Activated gamma-delta T cell treated with Interleukin-2 at 50 U/mL for 16 hours (primary cell): ENCODE results near the gene IGSF5.
"Not testable (repeated sequence)": the region's sequence is repeated elsewhere in the genome, so short reads cannot be mapped to it uniquely, and the experiment has no call there.

Experiments used
- DNase-seq: peaks from one replicate; pipeline ENCODE4 v3.0.0-alpha.2; 2020

The IGSF5 gene

DNA sequence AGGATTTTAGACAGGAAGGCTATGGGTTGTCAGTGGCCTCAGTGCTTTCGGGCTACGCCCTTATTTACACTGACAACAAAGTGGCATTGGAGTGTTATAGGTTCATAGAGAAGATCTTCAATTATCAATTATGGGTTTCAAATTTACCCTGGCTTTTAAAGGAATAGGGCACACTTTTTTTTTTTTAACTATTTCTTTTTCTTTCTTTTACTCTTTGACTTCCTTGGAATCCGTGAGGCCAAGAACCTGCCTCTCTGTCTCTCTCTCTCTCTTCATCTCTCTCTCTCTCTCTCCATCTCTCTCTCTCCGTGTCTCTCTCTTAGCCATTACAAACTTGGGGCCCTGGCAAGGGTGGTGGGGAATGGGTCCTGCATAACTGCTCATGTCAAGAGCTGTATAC is at the start of gene IGSF5:
IGSF5 (plus strand) TSS at position 301 of the 400 bp plus-strand sequence. CDS start 327 bp downstream, outside the sequence.
- not testable (repeated sequence) for DNase-seq

DNA sequence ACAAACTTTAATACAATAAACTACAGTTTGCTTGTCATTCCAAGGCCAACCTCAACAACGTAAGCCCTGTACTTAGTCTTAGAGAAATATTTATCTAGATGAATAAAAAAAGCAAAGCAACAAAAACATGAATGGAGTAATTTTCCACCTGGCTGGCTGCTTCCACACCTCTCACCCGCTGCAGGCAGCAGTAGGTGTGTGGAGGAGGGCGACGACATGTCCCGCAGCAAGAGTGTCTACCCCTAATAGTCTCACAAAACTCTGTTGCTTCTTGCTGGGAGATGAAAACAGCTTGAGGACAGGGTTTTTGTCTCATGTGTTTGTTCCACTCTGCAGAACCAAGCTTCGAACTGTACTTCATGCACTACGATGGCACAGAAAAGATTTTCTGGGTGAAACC is 48.8 kb upstream of the IGSF5 start:
- DNase-seq: no peak

GRCh38 chr21:39696618-39697017 is 48.4 kb upstream of the IGSF5 start:
- no peak for DNase-seq

DNA sequence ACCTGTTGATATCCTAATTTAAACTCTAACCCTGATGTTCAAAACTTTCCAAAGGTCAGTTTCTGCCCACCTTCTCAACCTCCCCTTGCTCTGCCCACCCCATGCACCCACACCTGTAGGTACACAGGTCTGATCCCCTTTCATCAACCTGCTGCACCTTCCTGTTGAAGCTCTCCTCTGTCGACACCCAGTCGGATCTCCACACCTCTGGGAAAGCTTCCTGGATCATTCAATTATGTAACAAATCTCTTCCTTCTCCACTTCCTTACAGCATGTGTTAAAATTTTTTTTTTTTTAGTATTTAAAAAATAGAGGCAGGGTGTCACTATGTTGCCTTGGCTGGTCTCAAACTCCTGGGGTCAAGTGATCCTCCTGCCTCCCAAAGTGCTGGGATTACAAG is 44.7 kb upstream of the IGSF5 start:
- DNase-seq: no peak

- no peak for DNase-seq
Measured at GRCh38 chr21:39703578-39703977, 41.4 kb upstream of the IGSF5 start.

- no peak for DNase-seq
Measured at GRCh38 chr21:39705849-39706248, 39.1 kb upstream of the IGSF5 start.

- no peak for DNase-seq
Measured at GRCh38 chr21:39707316-39707715, 37.7 kb upstream of the IGSF5 start.

DNA sequence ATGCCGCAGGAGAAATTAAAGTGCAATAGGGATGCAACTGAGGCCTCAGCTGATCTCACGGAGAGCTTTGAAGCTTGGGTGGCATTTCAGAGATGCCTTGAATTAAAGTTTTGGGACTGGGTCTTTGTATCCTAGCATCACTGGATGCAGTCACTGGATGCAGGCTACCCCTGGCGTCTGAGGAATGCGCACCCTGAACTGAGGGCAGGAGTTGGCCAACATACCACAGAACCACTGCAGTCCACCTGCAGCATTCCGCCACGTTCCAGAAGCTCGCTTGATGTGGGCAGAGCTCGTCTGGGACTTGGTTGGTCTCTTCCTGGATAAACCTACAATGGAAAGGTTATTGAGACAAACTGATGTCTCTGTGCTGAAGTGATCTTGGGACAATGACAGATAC is 34.1 kb upstream of the IGSF5 start:
- no peak for DNase-seq

DNA sequence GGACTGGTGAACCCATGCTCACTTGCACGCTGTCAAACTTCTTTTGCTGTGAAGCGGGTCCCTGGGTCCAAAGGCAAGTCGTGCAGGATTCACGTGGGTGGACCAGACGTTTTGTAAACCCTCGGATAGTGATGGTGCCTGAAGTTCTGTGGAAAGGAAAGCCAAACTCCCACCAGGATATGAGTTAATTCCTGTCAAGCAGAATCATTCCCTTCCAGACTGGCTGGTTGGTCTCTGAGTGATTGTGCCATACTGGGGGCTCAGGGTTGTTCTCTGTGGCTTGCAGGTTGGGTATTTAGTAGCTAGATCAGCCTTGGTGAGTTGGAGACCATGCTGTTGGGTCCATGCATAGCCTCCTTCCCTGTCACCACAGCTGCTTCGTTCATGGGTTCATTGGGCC is 32.7 kb upstream of the IGSF5 start:
- no peak for DNase-seq

- DNase-seq: no peak
Measured at GRCh38 chr21:39712976-39713375, 32.0 kb upstream of the IGSF5 start.

GRCh38 chr21:39713905-39714304 is 31.1 kb upstream of the IGSF5 start:
- no peak for DNase-seq

GRCh38 chr21:39714331-39714730 is 30.7 kb upstream of the IGSF5 start:
- DNase-seq: no peak

GRCh38 chr21:39715804-39716397 is 29.1 kb upstream of the IGSF5 start:
- DNase-seq: peak; percentile 14

GRCh38 chr21:39720126-39720778 is 24.7 kb upstream of the IGSF5 start:
- no peak for DNase-seq

- DNase-seq: no peak
Measured at GRCh38 chr21:39721885-39722284, 23.1 kb upstream of the IGSF5 start.

- no peak for DNase-seq
Measured at GRCh38 chr21:39724944-39725343, 20.0 kb upstream of the IGSF5 start.

GRCh38 chr21:39726133-39726532 is 18.9 kb upstream of the IGSF5 start:
- DNase-seq: no peak

GRCh38 chr21:39727401-39728120 is 17.4 kb upstream of the IGSF5 start:
- no peak for DNase-seq

DNA sequence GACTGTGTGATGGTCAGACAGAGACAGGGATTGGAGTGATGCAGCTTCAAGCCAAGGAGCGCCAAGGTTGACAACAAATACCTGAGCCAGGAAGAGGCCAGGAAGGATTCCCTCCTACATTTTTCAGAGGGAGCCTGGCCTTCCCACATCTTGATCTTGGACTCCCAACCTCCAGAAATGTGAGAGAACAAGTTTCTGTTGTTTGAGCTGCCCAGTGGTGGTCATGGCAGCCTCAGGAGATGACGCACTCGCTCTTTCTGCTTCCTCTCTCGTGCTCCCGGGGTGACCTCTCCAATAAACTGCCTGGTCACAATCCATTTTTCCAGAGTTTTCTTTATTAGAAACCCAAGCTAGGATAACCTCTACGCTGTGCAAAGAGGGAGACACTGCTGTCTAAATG is 16.6 kb upstream of the IGSF5 start:
- DNase-seq: no peak

GRCh38 chr21:39730418-39731157 is 14.4 kb upstream of the IGSF5 start:
- DNase-seq: no peak

DNA sequence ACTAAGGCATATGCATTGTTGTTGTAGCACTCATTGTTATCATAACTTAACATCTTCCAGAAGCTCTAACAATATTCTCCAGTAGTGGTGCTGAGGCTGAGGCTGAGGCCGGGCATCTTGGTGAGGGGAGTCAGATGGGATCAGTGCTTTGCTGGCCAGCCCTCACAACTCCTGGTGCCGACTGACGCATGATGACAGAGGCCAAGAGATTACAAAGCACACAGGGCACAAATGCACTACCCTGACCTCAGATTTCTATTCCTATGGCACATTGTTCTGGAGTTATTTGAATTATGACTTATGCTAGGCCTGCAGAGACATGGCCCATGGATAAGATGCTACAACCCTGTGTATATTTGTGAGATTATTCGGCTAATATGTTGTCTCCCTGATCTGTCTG is 8.3 kb upstream of the IGSF5 start:
- DNase-seq: no peak

DNA sequence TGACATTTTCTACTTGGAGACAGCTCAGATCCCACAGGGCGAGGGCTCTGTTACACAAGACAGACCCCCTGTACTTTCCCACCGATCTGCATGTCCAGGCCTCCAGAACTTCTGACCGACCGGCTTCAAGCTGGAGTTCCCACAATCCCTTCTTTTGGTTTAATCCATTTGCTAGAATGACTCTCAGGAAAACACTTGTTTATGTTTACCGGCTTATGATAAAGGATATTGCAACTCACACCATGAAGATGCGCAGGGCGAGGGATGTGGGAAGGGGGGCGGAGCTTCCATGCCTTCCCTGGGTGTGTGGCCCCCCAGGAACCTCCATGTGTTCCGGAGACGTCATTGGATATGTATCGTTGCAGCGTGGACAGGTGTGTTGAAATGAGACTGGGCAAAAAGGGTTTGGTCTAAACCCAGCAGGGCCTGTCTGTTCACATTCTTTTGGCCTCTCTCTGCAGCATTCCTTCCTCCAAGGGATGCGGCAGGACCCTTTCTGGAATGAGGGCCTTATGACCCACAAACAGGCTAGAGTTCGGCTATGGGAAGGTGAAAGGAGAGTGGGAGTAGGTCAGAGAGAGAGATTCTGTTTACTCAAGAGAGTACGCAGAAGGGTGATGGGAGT is 7.5 kb upstream of the IGSF5 start:
- no peak for DNase-seq

- no peak for DNase-seq
Measured at GRCh38 chr21:39738566-39738965, 6.4 kb upstream of the IGSF5 start.
